AG04449 (cell line): ENCODE measurements around the gene AGT.
"Not testable (repeated sequence)": the region's sequence is repeated elsewhere in the genome, so short reads cannot be mapped to it uniquely, and the experiment has no call there.

ENCODE experiments used
- CTCF ChIA-PET: fragments of 350-600 bp; formaldehyde crosslinking; extraction: SDS; loops from one replicate; lab custom pipeline; 2021; ENCODE audit warnings: antibody characterized with exemption; lab: Yijun Ruan, JAX
- POLR2A ChIA-PET: fragments of 400-600, 350-600 bp; formaldehyde crosslinking; extraction: SDS; loops from one replicate; lab custom pipeline; 2020; ENCODE audit warnings: antibody characterized with exemption, inconsistent platforms; lab: Yijun Ruan, JAX
- DNase-seq: peaks from one replicate; pipeline ENCODE4 v3.0.0-alpha.2; 2010; ENCODE audit warnings: low read depth, low spot score
- H3K4me3 ChIP-seq: 2 replicates; pipeline ENCODE4 v1.5.1; 2011; ENCODE audit warnings: low read depth, mild to moderate bottlenecking, control low read depth, low read length
- TF ChIP-seq, protein P1 (sequence below): IDR thresholded peaks from one replicate; pipeline ENCODE4 v1.5.1; 2011; ENCODE audit warnings: mild to moderate bottlenecking, moderate library complexity, low read length, control low read depth, inconsistent platforms; ENCODE audit not compliant: insufficient read depth; ENCODE audit errors: missing control alignments

AGT gene

DNA sequence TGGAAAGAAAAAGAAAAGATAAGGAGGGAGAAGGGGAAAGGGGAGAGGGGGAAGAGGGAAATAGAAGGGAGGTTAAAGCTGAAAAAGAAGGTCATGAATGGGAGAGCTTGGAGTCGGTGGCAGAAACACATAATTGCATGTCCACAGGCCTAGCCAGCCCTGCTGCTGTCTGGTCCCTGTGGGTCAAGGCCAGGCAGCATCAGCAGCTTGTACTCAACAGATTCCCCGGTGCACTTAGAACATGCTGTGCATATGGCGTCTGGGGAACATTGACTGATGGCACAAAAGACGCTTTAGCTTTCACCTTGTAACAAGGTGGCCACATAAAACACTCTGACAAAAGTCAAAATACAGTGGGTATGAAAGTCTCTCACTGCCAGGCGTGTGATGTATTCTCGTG lies 45.7 kb downstream of the AGT start:
- CTCF ChIA-PET = interaction anchor here (1.3 to 1.5 kb wide), 2 partner anchors 9 to 25 kb away, joined by 3 to 5 read pairs; no protein-coding TSS in a partner anchor
- POLR2A ChIA-PET = no interaction called here
- H3K4me3 ChIP-seq = no peak overlapping the region
- no peak for DNase-seq
- TF ChIP-seq, protein P1, sequence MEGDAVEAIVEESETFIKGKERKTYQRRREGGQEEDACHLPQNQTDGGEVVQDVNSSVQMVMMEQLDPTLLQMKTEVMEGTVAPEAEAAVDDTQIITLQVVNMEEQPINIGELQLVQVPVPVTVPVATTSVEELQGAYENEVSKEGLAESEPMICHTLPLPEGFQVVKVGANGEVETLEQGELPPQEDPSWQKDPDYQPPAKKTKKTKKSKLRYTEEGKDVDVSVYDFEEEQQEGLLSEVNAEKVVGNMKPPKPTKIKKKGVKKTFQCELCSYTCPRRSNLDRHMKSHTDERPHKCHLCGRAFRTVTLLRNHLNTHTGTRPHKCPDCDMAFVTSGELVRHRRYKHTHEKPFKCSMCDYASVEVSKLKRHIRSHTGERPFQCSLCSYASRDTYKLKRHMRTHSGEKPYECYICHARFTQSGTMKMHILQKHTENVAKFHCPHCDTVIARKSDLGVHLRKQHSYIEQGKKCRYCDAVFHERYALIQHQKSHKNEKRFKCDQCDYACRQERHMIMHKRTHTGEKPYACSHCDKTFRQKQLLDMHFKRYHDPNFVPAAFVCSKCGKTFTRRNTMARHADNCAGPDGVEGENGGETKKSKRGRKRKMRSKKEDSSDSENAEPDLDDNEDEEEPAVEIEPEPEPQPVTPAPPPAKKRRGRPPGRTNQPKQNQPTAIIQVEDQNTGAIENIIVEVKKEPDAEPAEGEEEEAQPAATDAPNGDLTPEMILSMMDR = no peak

GRCh38 chr1:230661976-230662375 lies 51.9 kb downstream of the AGT start:
- ChIA-PET CTCF (interaction anchor here (4.5 kb wide), 1 partner anchor 19 kb away, joined by 24 read pairs; the partner anchor contains the start of gene COG2), POLR2A (no interaction called here)
- TF ChIP-seq, protein P1 = no peak
- DNase-seq = no peak
- H3K4me3 ChIP-seq = no peak overlapping the region

DNA sequence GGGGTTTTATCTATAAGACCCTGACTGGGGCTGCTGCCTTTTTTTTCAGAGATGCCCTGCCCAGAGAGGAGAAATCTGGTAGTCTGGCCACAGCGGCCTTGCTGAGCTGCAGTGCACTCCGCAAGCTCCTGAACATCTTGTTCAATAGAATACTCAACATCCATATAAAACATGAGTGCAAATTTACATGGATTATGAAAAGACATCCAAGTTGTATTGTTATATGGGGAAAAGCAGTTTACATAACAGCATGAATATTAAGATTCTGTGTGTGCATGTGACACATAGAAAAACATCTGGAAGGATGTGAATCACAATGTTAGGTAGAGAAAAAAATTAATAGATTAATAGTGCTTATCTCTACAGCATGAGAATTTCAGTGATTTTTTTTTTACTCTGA lies 55.2 kb downstream of the AGT start:
- POLR2A ChIA-PET = no interaction called here
- CTCF ChIA-PET = interaction anchor here (1.0 to 4.5 kb wide), 2 partner anchors 11 to 16 kb away, joined by 3 to 24 read pairs; partner anchors contain the start of gene COG2
- no peak for DNase-seq
- H3K4me3 ChIP-seq = no peak overlapping the region
- TF ChIP-seq, protein P1 = no peak

DNA sequence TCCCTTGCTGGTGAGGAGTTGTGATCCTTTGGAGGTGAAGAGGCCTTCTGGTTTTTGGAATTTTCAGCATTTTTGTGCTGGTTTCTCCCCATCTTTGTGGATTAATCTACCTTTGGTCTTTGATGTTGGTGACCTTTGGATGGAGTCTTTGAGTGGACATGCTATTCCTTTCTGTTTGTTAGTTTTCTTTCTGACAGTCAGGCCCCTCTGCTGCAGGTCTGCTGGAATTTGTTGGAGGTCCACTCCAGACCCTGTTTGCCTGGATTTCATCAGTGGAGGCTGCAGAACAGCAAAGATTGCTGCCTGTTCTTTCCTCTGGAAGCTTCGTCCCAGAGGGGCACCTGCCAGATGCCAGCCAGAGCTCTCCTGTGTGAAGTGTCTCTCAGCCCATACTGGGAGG lies 55.8 kb downstream of the AGT start:
- CTCF ChIA-PET = interaction anchor here (1.0 to 4.5 kb wide), 3 partner anchors 11 to 15 kb away, joined by 3 to 24 read pairs (median 21); partner anchors contain the start of gene COG2
- POLR2A ChIA-PET, DNase-seq, H3K4me3 ChIP-seq: not testable (repeated sequence)

- CTCF ChIA-PET = interaction anchor here (3.7 kb wide), 1 partner anchor 14 kb away, joined by 21 read pairs; the partner anchor contains the start of gene COG2
- POLR2A ChIA-PET, DNase-seq, H3K4me3 ChIP-seq: not testable (repeated sequence)
Measured at GRCh38 chr1:230656719-230657118, 57.2 kb downstream of the AGT start.
